K562 (cell line): ENCODE data around the gene MAST4. TPM values are rescaled to one million over a fixed set of nuclear protein-coding genes. Genes with fewer than 3 reads are reported as not detected.

Experiments
- ATAC-seq: fragments of 200-7000 bp; cut with Tn5 transposase; 3 replicates; pipeline ENCODE4 v1.9.1; 2020; ENCODE audit warnings: moderate library complexity
- BruUV-seq: library from RNA; stranded (reverse); fragments of 400-500 nt; replicated peaks from 2 replicates; lab custom pipeline; 2021; lab: Mats Ljungman, UMichigan
- CTCF ChIA-PET: fragments of 300-600 bp; formaldehyde crosslinking; extraction: SDS; loops from one replicate; lab custom pipeline; 2021; ENCODE audit warnings: low intra/inter-chr PET ratio; lab: Yijun Ruan, JAX
- POLR2A ChIA-PET: fragments of 300-600, 350-650 bp; sonication (Branson Sonifier 250); formaldehyde crosslinking; extraction: SDS; loops from one replicate; lab custom pipeline; 2021; ENCODE audit warnings: antibody characterized with exemption, inconsistent platforms; lab: Yijun Ruan, JAX
- DNase-seq, 4 experiments: peaks; one replicate each; pipeline versions ENCODE4 v3.0.0 to v3.0.0-alpha.2; 2011 to 2018; ENCODE audit warnings: low spot score in 3 of 4, mixed read lengths in 3 of 4; ENCODE audit errors: extremely low read depth in 1 of 4
- FAIRE-seq: peaks from 2 replicates; lab custom pipeline; 2011; peaks lifted over from hg19 to GRCh38; lab: Jason Lieb, UNC
- H2AFZ ChIP-seq: 2 replicates; pipeline ENCODE4 v1.6.0; 2011; ENCODE audit warnings: low read depth, low read length, control low read depth, inconsistent platforms
- H3K27ac ChIP-seq: fragments of 200-600 bp; 3 replicates; pipeline ENCODE4 v1.8.0; 2011; ENCODE audit warnings: low read depth, mild to moderate bottlenecking, control low read depth, inconsistent platforms, low read length, moderate library complexity, mixed read lengths; ENCODE audit errors: extremely low read depth
- H3K27me3 ChIP-seq, 2 experiments: fragments of 300-600 bp in 1 of 2; 2 replicates in 1 of 2; 3 replicates in 1 of 2; pipeline versions ENCODE4 v1.6.0 to v1.8.0; 2011; ENCODE audit warnings: inconsistent platforms in 2 of 2, low read length in 2 of 2, mild to moderate bottlenecking in 1 of 2, mixed read lengths in 1 of 2, moderate library complexity in 1 of 2; ENCODE audit not compliant: control insufficient read depth in 2 of 2, insufficient read depth in 2 of 2
- H3K36me3 ChIP-seq: fragments of 300-600 bp; 3 replicates; pipeline ENCODE4 v1.8.0; 2011; ENCODE audit warnings: mild to moderate bottlenecking, low read length, inconsistent platforms; ENCODE audit not compliant: control insufficient read depth, insufficient read depth
- H3K4me1 ChIP-seq, 2 experiments: fragments of 200-600 bp in 1 of 2; replicated peaks in 1 of 2; 2 replicates in 1 of 2; 3 replicates in 1 of 2; pipeline versions ENCODE4 v1.5.1 to v1.8.0; 2011; ENCODE audit warnings: inconsistent platforms in 2 of 2, low read length in 2 of 2, mild to moderate bottlenecking in 1 of 2, mixed read lengths in 1 of 2, moderate library complexity in 1 of 2; ENCODE audit not compliant: control insufficient read depth in 2 of 2, insufficient read depth in 2 of 2
- H3K4me2 ChIP-seq: 2 replicates; pipeline ENCODE4 v1.6.1; 2011; ENCODE audit warnings: low read length, control low read depth, inconsistent platforms, mixed read lengths; ENCODE audit not compliant: insufficient read depth
- H3K4me3 ChIP-seq: fragments of 200-600 bp; sonication (generic), shearing (Covaris generic); 2 replicates; pipeline ENCODE4 v1.5.1; 2016; ENCODE audit warnings: control low read depth, inconsistent platforms
- H3K79me2 ChIP-seq: fragments of 200-600 bp; 3 replicates; pipeline ENCODE4 v1.8.0; 2011; ENCODE audit warnings: low read length, inconsistent platforms; ENCODE audit not compliant: control insufficient read depth, insufficient read depth
- H3K9ac ChIP-seq, 2 experiments: 2 replicates each; pipeline versions ENCODE4 v1.6.0 to v1.6.1; 2011; ENCODE audit warnings: low read depth in 2 of 2, low read length in 2 of 2, control low read depth in 1 of 2, inconsistent platforms in 1 of 2, mild to moderate bottlenecking in 1 of 2, mixed read lengths in 1 of 2; ENCODE audit not compliant: insufficient read depth in 1 of 2
- H3K9me1 ChIP-seq: one replicate; pipeline ENCODE4 v1.6.0; 2011; ENCODE audit warnings: inconsistent platforms, mild to moderate bottlenecking, low read length, moderate library complexity; ENCODE audit not compliant: control insufficient read depth, insufficient read depth
- H3K9me3 ChIP-seq: replicated peaks from 2 replicates; pipeline ENCODE4 v1.5.1; 2011; ENCODE audit warnings: low read depth, low read length, inconsistent platforms; ENCODE audit not compliant: control insufficient read depth, insufficient read depth
- H4K20me1 ChIP-seq: replicated peaks from 2 replicates; pipeline ENCODE4 v1.6.1; 2011; ENCODE audit warnings: low read length, inconsistent platforms, mixed read lengths; ENCODE audit not compliant: control insufficient read depth, insufficient read depth
- ATF1 ChIP-seq, 2 experiments: fragments of 450-650 bp in 1 of 2; IDR thresholded peaks; 2 replicates each; pipeline ENCODE4 v1.6.1; 2016; ENCODE audit warnings: missing compliant biosample characterization in 1 of 2, missing genetic modification characterization in 1 of 2
- ATF4 ChIP-seq: fragments of 450-650 bp; formaldehyde crosslinking; IDR thresholded peaks from 2 replicates; pipeline ENCODE4 v1.4.0; 2022; ENCODE audit warnings: mild to moderate bottlenecking, moderate library complexity
- BRF1 ChIP-seq: IDR thresholded peaks from 3 replicates; pipeline ENCODE4 v1.6.1; 2011; ENCODE audit warnings: borderline replicate concordance, mild to moderate bottlenecking; ENCODE audit not compliant: insufficient read length; ENCODE audit errors: extremely low read depth
- DNMT1 ChIP-seq: fragments of 450-650 bp; IDR thresholded peaks from 2 replicates; pipeline ENCODE4 v1.6.1; 2016; ENCODE audit warnings: antibody characterized with exemption, mild to moderate bottlenecking
- ELF2 ChIP-seq: fragments of 250-450 bp; sonication (Bioruptor Pico); IDR thresholded peaks from 2 replicates; pipeline ENCODE4 v1.5.0; 2021; ENCODE audit warnings: mild to moderate bottlenecking
- EP300 ChIP-seq: IDR thresholded peaks from 2 replicates; pipeline ENCODE4 v1.6.1; 2012; ENCODE audit warnings: low read length, improper control_type of control experiment
- FOXK1 ChIP-seq: sonication (generic); formaldehyde crosslinking; IDR thresholded peaks from 2 replicates; pipeline ENCODE4 v1.8.0; 2022; ENCODE audit warnings: missing genetic modification reagents, mild to moderate bottlenecking, borderline replicate concordance
- ILF3 ChIP-seq: fragments of 450-650 bp; IDR thresholded peaks from 2 replicates; pipeline ENCODE4 v1.6.1; 2018; ENCODE audit warnings: antibody characterized with exemption, mild to moderate bottlenecking, moderate library complexity, borderline replicate concordance
- KDM1A ChIP-seq, 2 experiments: fragments of 450-650 bp; IDR thresholded peaks; 2 replicates each; pipeline ENCODE4 v1.6.1; 2016; ENCODE audit warnings: mild to moderate bottlenecking in 2 of 2
- MIER1 ChIP-seq: fragments of 450-650 bp; IDR thresholded peaks from 2 replicates; pipeline ENCODE4 v1.6.1; 2016; ENCODE audit warnings: antibody characterized with exemption, mild to moderate bottlenecking, low read depth
- NBN ChIP-seq: fragments of 450-650 bp; IDR thresholded peaks from 2 replicates; pipeline ENCODE4 v1.6.1; 2016; ENCODE audit warnings: low read depth, mild to moderate bottlenecking
- PURB ChIP-seq: sonication (generic); formaldehyde crosslinking; IDR thresholded peaks from 2 replicates; pipeline ENCODE4 v1.9.0; 2021; ENCODE audit warnings: low read depth, mild to moderate bottlenecking, missing genetic modification reagents
- SETDB1 ChIP-seq: IDR thresholded peaks from one replicate; pipeline ENCODE4 v1.6.1; 2012; ENCODE audit warnings: low read length, control low read depth, inconsistent platforms
- SP2 ChIP-seq: IDR thresholded peaks from 2 replicates; pipeline ENCODE4 v1.6.1; 2011; ENCODE audit warnings: mild to moderate bottlenecking, low read depth, low read length, moderate library complexity; ENCODE audit not compliant: poor library complexity, severe bottlenecking; ENCODE audit errors: extremely low read depth
- SRSF7 ChIP-seq: fragments of 200-400 bp; formaldehyde crosslinking; optimal IDR thresholded peaks from 2 replicates; pipeline ENCODE3; 2017; ENCODE audit warnings: mild to moderate bottlenecking, low read depth, low read length
- XRCC4 ChIP-seq: IDR thresholded peaks from one replicate; pipeline ENCODE4 v1.6.1; 2011; ENCODE audit not compliant: insufficient read depth, insufficient read length; ENCODE audit errors: extremely low read depth
- ZFX ChIP-seq: sonication (generic); formaldehyde crosslinking; IDR thresholded peaks from 2 replicates; pipeline ENCODE4 v1.8.0; 2022; ENCODE audit warnings: mild to moderate bottlenecking, missing genetic modification reagents, moderate library complexity
- ZKSCAN3 ChIP-seq: fragments of 250-450 bp; sonication (Bioruptor Pico); IDR thresholded peaks from 2 replicates; pipeline ENCODE4 v1.4.0; 2020
- ZNF707 ChIP-seq: fragments of 250-450 bp; sonication (Bioruptor Pico); conservative IDR thresholded peaks from 2 replicates; pipeline ENCODE4 v1.8.0; 2022; ENCODE audit warnings: inconsistent platforms, mild to moderate bottlenecking, moderate library complexity
- WGBS: fragments of 100-300 bp; shearing (Covaris generic); methylation state at CpG from one replicate; pipeline ENCODE4 v1.1.6; 2016; ENCODE audit warnings: low coverage, mixed read lengths; ENCODE audit not compliant: insufficient coverage; ENCODE audit errors: missing lambda C conversion rate; 5-methylcytosine and 5-hydroxymethylcytosine counted together
- in situ Hi-C: fragments of 300-500 bp; cut with MboI; formaldehyde crosslinking; loops from 4 replicates; pipeline ENCODE4 v1.15.0; 2018; ENCODE audit warnings: inconsistent platforms, mixed read lengths
- intact Hi-C: fragments of 100-400 bp; cut with micrococcal nuclease; formaldehyde crosslinking; loops from 2 replicates; pipeline ENCODE4 v1.14.2; 2022
- polyA plus RNA-seq, 8 experiments: library from polyadenylated mRNA; depleted of rRNA in 4 of 8; stranded (reverse) in 5 of 8; unstranded in 3 of 8; fragments of >200 nt; fragmentation: Nextera tagmentation in 2 of 8; fragmentation: Illumina TruSeq in 1 of 8; extraction: Ambion mirVana in 2 of 8; extraction: Trizol in 1 of 8; gene quantifications; 2 replicates each; pipeline versions ENCODE4 v1.2.1 to v1.2.3, GENCODE V29; 2011 to 2014; ENCODE audit warnings: inconsistent platforms in 1 of 8, missing spikeins in 1 of 8
- total RNA-seq, 7 experiments: library from RNA; depleted of rRNA in 6 of 7; stranded (reverse); fragments of >200 nt in 6 of 7; fragmentation: Illumina TruSeq in 2 of 7; extraction: Trizol in 2 of 7; gene quantifications; 2 replicates each; pipeline versions ENCODE4 v1.2.1 to v1.2.3, GENCODE V29; 2011 to 2021; ENCODE audit warnings: low replicate concordance in 1 of 7
- TF ChIP-seq, protein P1 (sequence below): sonication (generic); formaldehyde crosslinking; IDR thresholded peaks from 2 replicates; pipeline ENCODE4 v1.4.0; 2020; ENCODE audit warnings: mild to moderate bottlenecking, missing genetic modification reagents
- TF ChIP-seq, protein P2 (sequence below): fragments of 250-450 bp; sonication (Bioruptor Pico); IDR thresholded peaks from 2 replicates; pipeline ENCODE4 v1.9.0; 2021; ENCODE audit warnings: mild to moderate bottlenecking

Gene MAST4
- total and polyA plus RNA-seq, 9 of the 15 experiments (the other 6 are each of a cell fraction or from before 2014, with no cell fraction given), result 0.88 to 10.1 (median 5.2) TPM

GRCh38 chr5:67003935-67004729 is 407.9 kb downstream of the MAST4 start:
- Histone ChIP-seq H3K9me1 (no peaks in the 10 kb centered on the region), H4K20me1 (no peaks in the 10 kb centered on the region), H3K4me1 (peaks cover 4 to 29% of the 10 kb centered on the region in 2 experiments), H3K9me3 (no peaks in the 10 kb centered on the region), H3K27ac (peak overlapping the region; percentile 93), H3K36me3 (no peaks in the 10 kb centered on the region), H2AFZ (peak overlapping the region; percentile 86), H3K4me3 (peak overlapping the region; percentile 55), H3K9ac (peak overlapping the region; percentile 80 to 91), H3K79me2 (peaks cover 49% of the 10 kb centered on the region), H3K4me2 (peak overlapping the region; percentile 88), H3K27me3 (no peaks in the 10 kb centered on the region)
- ChIA-PET CTCF (no interaction called here), POLR2A (interaction anchor here (0.6 to 2.5 kb wide), 9 partner anchors 10 to 120 kb away, joined by 3 to 28 read pairs (median 3); no protein-coding TSS in a partner anchor)
- peak; percentile 88 for ATAC-seq
- peak; percentile 78 to 98 (median 82) for DNase-seq
- BruUV-seq, result no TSS peak
- in situ Hi-C loops (no loop called here), intact Hi-C loops (no loop called here)
- peak; percentile 97 for FAIRE-seq
- under 1% methylated on average over 44 of the region's 54 CpGs for WGBS
- TF ChIP-seq ELF2 (no peak), ATF1 (CRISPR knock-in tag; IDR thresholded peaks at IDR 0.05) (no peak), ATF1 (tag; IDR thresholded peaks at IDR 0.05) (peak; percentile 58), EP300 (peak; percentile 91), DNMT1 (no peak), FOXK1 (no peak), SP2 (no peak), XRCC4 (no peak), PURB (CRISPR knock-in tag) (no peak), ZNF707 (CRISPR knock-in tag) (no peak), SETDB1 (no peak), NBN (peak; percentile 77; the same call in 1 of the 2 replicates), KDM1A (IDR thresholded peaks at IDR 0.05) (peak; percentile 69 to 77), ILF3 (no peak), MIER1 (no peak), BRF1 (no peak), ATF4 (no peak), ZFX (CRISPR knock-in tag) (peak; percentile 87), ZKSCAN3 (CRISPR knock-in tag) (no peak), SRSF7 (no peak)
- TF ChIP-seq, protein P1, sequence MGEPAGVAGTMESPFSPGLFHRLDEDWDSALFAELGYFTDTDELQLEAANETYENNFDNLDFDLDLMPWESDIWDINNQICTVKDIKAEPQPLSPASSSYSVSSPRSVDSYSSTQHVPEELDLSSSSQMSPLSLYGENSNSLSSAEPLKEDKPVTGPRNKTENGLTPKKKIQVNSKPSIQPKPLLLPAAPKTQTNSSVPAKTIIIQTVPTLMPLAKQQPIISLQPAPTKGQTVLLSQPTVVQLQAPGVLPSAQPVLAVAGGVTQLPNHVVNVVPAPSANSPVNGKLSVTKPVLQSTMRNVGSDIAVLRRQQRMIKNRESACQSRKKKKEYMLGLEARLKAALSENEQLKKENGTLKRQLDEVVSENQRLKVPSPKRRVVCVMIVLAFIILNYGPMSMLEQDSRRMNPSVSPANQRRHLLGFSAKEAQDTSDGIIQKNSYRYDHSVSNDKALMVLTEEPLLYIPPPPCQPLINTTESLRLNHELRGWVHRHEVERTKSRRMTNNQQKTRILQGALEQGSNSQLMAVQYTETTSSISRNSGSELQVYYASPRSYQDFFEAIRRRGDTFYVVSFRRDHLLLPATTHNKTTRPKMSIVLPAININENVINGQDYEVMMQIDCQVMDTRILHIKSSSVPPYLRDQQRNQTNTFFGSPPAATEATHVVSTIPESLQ (CRISPR knock-in tag), result no peak
- TF ChIP-seq, protein P2, sequence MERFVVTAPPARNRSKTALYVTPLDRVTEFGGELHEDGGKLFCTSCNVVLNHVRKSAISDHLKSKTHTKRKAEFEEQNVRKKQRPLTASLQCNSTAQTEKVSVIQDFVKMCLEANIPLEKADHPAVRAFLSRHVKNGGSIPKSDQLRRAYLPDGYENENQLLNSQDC (CRISPR knock-in tag), result no peak
